NCI-H510A treated with DMSO at 0.1 percent for 48 hours (cell line): Measurements from ENCODE around the gene ASTE1.

Source experiments
- DNase-seq: peaks from one replicate; lab custom pipeline; 2025; lab: John Stamatoyannopoulos, UW

ASTE1 gene, protein sequence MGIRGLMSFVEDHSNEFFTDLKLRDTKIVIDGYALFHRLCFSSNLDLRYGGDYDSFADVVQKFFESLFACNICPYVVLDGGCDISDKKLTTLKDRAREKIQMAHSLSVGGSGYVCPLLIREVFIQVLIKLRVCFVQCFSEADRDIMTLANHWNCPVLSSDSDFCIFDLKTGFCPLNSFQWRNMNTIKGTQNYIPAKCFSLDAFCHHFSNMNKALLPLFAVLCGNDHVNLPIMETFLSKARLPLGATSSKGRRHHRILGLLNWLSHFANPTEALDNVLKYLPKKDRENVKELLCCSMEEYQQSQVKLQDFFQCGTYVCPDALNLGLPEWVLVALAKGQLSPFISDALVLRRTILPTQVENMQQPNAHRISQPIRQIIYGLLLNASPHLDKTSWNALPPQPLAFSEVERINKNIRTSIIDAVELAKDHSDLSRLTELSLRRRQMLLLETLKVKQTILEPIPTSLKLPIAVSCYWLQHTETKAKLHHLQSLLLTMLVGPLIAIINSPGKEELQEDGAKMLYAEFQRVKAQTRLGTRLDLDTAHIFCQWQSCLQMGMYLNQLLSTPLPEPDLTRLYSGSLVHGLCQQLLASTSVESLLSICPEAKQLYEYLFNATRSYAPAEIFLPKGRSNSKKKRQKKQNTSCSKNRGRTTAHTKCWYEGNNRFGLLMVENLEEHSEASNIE

DNA sequence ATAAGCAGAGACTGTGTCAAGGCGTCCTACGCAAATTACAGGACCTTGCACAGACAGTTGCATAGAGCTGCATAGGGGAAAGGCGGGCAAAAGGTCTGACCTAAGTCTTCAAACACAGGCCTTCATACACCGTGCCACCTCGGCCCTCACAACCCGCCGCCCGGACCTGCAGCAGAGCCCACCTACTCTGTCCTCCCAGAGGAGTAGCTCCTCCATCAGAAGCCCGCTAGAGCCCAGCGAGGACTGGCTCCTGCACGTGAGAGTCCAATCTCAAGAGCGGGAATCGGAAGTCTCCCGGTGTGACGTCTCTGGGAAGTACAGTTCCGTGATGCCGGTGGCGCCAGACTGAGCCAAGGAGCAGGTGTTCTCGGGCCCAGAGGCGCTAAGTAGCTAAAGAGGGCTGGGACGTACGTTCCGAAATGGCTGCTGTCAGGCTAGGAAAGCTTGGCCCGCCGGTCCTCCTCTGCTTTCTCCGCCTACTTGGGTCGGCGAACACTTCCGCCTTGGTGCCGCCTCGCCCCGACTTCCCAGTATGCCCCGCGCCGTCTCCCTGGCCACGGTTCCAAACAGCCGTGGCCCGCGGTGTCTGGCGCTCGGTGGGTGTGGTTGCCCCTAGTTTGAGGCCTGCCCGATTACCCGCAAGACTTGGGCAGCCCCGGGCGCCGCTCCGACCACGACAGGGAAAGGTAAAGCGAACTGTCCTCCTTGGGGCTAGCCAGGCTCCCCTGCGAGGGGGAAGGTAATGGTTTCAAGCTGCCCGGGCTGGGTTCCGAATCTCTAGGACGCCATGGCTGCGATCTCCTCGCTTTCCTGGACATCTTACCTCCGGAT lies at the start of gene ASTE1, which contains the start of gene NEK11:
Gene ASTE1, minus strand, starts transcription at position 505 of the 831 bp plus-strand sequence. CDS start 1,519 bp downstream, outside the sequence.
Gene NEK11, plus strand, starts transcription at position 557 of the 831 bp plus-strand sequence. CDS start 2,832 bp downstream, outside the sequence.
- peak; percentile 81 for DNase-seq

DNA sequence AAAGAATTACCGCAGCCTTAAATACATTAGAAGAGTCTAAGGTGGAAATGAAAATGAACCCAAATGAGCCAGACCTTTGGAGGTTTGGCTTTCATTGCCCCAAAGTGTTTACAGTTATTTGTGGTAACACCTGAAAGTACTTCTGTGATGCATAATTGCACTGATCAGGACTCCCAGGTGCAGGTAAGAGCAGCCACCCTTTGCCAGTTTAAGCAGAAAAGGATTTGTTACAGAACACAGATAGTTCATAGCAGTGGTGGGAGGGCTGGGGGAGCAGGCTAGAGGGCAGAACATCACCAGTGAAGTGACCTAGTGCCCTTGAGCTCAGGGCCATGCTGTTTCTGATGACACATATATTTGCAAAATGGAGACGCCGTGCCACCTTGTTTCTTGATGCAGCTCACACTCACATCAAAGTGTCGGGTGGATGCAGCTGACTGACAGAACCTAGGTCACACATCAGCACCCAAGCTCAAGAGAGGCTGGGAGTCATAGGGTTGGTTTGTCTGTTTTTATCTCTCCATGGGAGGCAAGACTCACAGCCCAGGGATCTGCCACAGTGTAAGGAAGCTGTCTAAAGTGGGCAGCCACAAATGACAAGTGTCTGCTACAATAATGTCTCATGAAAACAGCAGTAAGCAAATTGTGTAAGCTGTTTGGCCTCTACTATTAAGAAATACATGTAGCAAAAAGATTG lies 49.2 kb upstream of the ASTE1 start:
- DNase-seq: no peak

DNA sequence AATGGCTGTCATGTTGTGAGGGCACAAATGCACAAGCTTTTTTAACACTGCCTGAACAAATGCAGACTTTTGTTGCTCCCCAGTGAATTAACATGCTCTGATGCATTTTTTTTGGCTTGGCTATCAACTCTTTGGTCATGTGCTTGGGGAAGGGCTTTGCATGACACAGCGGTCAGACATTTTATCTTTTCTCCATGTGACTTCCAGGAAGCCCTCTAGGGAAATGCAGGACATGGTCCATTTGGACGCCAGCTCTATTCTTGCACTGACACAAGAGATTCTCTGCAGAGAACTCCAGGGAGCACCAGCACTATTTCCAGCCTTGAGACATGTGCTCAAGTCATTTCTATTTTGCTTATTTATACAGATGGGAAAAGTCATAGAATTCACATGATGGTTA lies 46.2 kb upstream of the ASTE1 start:
- no peak for DNase-seq

DNA sequence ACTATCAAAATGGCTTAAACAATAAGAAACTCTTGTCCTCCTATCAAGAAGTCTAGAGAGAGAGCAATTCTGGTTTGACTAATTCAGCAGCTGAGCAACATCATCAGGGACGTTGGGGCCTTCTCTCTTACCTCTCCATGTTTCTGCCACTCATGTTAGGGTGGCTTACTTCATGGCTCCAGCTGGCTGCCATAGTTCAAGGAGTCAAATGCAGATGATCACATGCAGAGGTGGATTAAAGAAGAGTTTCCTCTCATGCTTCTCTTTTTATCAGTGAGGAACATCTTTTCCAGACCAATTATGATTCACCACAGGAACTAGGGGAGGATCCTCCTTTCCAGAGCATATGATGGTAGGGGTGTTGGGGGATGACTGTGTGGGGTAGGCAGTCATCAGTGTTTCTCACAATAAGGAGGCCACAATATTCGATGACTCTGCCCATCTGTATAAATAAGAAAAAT lies 45.5 kb upstream of the ASTE1 start:
- no peak for DNase-seq

DNA sequence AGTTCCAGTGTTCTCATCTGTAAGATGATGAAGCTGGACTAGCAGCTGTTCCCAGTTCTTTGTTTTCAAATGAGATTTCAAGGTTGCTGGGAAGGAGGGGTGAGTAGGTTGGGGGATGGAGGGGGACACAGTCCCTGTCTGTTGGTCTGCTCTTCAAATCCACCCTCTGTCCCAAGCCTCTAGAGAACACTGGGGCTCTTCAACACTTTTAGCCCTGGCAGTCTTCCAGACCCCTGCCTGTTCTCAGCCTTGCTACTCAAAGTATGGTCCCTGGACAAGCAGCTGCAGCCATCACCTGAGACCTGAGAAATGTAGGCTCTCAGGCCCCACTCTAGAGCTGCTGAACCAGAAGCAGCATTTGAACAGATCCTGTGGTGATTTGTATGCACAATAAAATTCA lies 41.4 kb upstream of the ASTE1 start:
- no peak for DNase-seq

DNA sequence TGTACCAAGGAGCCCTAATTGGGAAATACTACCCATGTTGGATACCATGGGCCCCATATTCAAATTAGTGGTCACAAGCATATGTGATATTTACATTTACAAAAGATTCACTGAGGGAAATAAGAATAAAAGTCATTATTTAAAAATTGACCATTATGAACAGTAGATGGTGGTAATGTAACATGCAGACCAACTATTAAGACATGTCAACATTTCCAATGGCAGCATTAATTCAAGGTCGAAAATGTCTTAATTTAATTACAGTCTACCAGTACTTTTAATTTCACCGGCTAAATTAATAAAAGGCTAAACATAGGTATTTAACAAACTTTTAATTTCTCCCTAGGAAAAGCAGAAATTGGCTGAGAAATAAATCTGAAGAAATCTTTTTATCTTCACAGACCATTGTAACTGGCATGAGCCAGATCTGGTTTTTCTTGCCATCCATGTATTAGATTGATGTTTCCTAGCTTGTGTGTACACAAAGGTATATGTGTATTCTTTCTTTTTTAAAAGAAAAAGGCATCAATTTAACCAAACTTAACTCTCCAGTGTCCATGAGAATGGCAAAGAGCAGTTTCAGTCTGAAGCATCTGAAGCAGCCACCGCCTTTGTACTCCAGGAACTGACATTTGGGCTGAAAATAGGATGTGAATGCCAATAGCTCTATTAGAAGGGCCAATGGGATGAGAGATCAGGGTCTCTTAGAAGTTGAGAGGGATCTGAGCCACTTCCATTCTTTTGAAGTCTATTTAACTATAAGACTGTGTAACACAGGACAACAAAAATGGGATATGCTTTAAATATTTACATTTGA lies 26.6 kb upstream of the ASTE1 start:
- DNase-seq: no peak

DNA sequence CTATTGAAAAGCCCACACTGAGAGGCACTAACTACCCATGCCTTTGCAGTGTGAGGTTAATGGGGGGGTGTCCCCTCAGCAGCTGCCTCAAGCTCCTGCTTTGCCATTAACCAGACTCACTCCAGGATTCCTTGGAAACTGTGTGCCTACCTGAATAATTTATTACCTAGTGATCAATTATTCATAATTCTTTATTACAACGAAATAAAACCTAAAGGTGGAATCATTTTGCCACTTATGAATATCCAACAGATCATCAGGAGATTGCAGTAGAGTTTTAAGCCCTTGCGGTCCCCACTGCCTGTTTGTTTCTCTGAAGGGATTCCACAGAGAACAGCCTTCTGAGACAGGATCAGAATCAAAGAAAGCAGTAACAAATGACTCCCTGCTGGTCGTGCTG lies 23.4 kb upstream of the ASTE1 start:
- no peak for DNase-seq

DNA sequence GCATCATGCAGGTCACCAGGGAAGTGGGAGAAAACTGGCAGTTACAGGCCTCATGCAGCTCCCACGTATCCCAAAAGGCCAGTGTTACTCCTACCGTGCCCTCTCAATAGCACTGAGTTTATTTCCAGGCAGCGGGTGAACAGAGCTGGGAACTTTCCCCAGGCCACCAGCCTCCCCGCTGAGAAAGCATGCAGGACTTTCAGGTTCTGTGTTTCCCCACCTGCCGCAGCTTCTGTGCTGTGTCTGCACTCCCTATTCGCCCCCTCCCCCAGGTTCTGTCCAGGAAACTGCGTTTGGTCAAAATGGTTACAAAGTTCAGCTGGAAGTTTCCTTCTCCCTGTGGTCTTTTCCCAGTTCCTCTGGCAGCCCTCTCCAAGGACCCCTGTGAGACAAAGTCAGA lies 21.4 kb upstream of the ASTE1 start:
- DNase-seq: no peak

DNA sequence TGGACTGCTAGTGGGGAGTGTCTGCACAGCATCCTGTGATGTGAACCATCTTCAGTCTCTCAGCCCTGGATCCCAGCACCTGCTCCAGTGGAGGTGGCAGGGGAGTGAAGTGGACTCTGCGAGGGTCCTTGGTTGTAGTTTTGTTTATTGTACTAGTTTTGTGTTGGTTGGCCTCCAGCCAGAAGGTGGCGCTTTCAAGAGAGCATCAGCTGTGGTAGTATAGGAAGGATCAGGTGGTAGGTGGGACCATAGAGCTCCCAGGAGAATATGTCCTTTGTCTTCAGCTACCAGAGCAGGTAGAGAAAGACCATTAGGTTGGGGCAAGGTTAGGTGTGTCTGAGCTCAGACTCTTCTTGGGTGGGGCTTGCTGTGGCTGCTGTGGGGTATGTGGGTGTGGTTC lies 21.0 kb upstream of the ASTE1 start:
- no peak for DNase-seq

DNA sequence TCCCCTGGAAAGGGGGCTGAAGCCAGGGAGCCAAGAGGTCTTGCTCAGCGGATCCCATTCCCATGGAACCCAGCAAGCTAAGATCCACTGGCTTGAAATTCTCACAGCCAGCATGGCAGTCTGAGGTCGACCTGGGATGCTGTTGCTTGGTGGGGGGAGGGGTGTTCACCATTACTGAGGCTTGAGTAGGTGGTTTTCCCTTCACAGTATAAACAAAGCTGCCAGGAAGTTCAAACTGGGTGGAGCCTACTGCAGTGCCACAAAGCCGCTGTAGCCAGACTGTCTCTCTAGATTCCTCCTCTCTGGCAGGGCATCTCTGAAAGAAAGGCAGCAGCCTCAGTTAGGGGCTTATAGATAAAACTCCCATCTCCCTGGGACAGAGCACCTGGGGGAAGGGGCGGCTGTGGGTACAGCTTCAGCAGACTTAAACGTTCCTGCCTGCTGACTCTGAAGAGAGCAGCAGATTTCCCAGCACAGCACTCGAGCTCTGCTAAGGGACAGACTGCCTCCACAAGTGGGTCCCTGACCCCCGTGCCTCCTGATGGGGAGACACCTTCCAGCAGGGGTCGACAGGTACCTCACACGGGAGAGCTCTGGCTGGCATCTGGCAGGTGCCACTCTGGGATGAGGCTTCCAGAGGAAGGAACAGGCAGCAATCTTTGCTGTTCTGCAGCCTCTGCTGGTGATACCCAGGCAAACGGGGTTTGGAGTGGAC lies 15.8 kb upstream of the ASTE1 start:
- peak; percentile 2 for DNase-seq

DNA sequence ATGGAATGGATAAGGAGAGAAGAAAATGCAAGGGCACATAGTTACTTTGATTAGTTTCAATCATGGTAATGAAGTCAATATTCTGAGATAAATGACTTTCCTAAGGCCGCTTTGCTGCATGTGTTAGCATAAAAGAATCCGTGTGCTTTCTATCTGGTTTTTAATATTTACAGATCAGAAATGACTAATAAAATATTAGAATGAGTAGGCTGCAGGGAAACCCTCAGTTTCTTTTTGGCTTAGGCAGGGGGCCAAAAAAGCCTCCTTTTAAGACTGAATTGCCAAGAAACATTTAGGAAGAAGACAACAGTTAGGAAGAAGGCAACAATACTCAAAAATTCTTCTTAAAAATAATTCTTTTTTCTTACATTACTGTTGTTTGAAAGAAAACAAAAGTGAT lies 11.7 kb upstream of the ASTE1 start:
- no peak for DNase-seq

DNA sequence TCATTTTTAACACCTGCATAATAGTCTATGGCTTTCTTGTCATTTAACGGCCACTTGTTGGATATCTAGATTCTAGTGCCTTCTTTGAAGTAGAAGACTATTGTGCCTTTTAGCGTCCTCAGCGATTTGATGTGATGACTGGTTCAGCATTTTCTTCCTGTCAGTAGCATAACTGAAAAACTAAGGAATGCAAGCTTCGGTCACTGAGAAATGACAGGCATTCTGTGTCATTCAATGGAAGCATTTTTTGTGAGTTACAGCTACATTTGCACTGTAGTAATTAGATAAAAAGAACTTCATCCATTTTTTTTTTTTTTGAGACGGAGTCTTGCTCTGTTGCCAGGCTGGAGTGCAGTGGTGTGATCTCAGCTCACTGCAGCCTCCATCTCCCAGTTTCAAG lies 10.4 kb upstream of the ASTE1 start:
- no peak for DNase-seq

DNA sequence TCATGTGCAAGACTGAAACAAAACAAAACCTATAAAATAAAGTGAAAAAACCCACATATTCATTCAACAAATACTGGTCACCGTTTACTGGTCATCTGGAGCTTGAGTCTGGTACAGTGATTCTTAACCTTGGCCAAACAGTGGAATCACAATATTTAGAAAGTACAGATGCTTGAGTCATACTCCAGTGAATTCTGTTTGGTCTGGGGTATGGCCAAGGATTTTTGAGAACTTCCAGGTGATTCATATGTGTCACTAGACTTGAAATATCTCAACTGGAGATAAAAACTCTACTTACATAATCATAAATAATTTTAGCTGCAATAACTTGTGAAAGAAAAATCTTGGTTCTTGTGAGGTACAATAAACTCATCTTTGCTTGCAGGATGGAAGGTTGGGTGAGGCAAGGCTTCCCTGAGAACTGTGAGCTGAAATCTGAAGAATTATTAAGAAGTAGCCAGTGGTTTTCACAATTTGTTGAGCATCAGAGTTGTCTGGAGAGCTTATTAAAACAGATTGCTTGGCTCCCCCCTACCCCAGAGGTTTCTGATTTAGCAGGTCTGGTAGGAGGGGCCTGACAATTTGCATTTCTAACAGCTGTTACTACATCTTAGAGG lies 9.7 kb upstream of the ASTE1 start:
- DNase-seq: no peak

DNA sequence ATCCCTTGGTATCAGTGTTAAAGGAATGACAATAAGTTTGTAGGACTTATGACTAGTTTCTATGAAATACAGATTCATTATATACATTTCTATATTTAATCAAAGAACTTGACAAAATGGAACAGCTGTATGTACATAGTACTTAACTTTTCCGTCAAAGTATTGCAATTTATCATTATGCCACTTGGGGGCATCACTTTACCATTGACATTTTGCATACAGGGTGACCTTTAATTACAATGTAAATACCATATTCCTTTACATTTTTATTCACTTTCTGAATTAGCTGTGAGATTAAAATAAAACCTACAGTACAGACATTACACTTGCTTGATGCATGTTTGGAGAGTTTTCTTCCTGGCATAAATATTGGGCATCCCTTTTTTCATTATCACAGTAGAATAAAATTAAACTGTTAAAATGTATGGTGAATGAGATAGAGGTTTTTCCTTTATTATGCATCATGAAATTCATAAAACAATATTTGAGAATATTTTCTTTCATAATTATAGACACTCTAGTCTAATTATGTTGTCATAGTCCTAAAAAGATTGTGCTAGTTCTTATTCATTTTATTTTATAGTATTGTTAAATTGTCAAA lies 7.0 kb upstream of the ASTE1 start:
- peak; percentile 44 for DNase-seq

DNA sequence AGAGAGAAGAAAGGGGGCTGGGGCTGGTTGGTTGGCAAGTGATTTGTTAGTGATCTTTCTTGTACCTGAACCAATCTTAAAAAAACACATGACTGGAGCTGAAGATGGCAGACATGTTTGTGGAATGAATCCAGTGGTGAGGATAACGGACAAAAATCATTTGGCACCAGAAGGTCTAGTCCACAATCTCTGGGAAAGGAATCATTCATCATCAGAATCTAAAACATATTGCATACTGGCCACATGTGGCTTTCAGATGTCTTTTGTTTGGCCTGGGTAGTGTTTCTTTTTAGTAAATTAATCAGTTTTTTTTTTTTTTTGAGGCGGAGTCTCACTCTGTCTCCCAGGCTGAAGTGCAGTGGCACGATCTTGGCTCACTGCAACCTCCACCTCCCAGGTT lies 5.0 kb upstream of the ASTE1 start:
- DNase-seq: no peak

DNA sequence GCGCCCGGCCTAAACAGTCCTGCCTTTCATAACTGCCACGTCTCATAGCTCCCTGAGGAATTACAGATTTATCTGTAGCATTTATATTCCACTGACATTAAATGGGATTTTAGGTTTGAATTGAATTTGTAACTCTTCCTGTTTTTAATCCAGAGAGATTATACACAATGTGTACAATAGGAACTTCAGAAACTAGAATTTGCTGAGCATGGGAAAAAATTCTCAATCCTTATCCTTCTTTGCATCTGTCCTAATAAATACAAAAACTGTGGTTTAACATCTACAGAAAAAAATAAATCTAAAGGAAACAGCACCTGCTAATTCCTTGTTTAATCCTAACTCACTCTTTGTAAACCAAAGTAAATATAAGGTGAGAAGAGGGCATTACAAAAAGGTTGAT lies 2.2 kb upstream of the ASTE1 start:
- no peak for DNase-seq

DNA sequence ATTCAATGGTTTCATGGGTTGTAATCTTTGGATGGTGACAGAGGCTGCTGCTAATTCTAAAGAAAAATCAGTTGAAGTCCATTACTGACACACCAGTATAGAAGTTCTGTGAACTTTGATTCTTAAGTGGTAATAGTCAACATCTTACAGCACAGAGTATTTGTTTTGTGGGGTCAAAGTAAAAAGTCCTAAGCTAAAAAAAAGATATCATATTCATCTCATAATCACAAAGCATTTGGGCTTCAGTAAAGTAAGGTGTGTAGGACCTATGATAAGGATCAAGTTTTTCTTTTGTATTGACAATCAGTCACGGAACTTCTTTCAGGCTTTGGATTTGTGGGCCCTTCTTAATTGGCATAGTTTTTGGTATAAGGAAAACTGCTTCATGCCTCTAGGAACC lies 1.1 kb downstream of the ASTE1 start:
- no peak for DNase-seq

DNA sequence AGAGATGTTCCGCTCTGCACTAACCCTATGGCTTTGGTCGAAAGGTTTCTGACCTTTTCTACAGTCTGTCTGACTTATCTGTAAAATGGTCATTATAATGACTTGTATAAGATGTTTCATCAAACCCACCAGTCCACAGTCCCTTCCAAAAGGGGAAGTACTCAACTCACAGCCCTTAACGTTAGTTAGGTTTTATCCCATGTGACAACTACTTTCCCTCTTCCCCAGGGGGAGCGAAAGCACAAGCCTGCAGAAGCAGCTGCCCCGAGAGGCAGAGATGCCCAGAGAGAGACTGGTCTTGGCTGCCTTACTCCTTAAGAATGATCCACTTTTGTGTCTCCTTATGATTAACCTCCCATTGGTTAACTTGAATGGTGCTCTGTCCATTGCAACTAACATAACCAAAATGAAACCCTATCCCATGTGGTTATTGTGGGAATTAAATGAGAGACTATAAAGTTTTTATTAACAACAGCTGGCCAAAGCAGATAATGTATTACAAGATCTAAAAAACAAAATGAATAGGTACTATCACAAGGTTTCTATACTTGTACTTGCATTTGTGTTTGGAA lies 6.4 kb downstream of the ASTE1 start:
- no peak for DNase-seq

DNA sequence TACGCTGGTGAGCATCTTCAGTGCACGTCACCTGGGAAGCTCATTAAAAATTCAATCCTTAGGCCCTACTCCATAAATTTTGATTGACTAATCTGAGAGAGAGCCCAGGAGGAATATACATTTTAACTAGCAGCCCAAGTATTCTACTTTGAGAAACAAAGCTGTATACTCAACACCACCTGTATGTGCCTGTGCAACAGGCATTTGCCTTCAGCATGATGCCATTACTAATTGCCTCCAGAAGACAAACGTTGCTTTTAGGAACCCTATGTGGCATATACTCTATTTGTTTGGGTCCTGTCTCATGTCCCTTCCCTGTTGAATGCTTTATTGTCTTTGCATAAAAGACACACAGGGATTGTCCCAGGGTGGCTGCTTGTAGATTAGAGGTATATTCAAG lies 7.7 kb downstream of the ASTE1 start:
- no peak for DNase-seq
